ENCODE measurements around the gene WEE2.

DNA sequence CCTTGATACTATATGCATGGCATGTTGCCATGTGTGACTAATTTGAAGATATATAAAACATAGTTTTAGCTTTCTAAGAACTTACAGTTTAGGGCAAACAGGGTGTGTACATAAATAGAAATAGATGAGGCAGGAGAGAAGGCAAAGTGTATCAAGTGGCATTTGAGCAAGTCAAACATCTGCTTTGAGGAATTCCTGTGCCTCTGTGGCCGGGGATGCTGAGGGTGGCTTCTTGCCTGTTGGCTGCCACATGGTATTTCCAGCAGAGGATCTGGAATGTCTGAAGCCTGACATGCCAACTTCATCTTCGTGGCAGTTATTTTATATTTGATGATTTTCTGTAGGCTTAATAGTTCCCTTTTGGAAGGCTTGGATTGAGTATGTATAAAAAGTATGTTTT lies 36.0 kb downstream of the WEE2 start:
- TF ChIP-seq POLR2AphosphoS5 (IDR thresholded peaks at IDR 0.05): no peak
- TF ChIP-seq, protein P1, sequence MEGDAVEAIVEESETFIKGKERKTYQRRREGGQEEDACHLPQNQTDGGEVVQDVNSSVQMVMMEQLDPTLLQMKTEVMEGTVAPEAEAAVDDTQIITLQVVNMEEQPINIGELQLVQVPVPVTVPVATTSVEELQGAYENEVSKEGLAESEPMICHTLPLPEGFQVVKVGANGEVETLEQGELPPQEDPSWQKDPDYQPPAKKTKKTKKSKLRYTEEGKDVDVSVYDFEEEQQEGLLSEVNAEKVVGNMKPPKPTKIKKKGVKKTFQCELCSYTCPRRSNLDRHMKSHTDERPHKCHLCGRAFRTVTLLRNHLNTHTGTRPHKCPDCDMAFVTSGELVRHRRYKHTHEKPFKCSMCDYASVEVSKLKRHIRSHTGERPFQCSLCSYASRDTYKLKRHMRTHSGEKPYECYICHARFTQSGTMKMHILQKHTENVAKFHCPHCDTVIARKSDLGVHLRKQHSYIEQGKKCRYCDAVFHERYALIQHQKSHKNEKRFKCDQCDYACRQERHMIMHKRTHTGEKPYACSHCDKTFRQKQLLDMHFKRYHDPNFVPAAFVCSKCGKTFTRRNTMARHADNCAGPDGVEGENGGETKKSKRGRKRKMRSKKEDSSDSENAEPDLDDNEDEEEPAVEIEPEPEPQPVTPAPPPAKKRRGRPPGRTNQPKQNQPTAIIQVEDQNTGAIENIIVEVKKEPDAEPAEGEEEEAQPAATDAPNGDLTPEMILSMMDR (IDR thresholded peaks at IDR 0.05 in 8 of 11, conservative IDR thresholded peaks at IDR 0.05 in 3 of 11): no peak
